HTERT RPE-1 (cell line): ENCODE results near the gene NXN.

Experiments used
- in situ Hi-C: fragments of 300-500 bp; cut with MboI; formaldehyde crosslinking; loops from 4 replicates; pipeline ENCODE4 v1.14.3; 2020; ENCODE audit warnings: low sequenced_read_pairs

The NXN gene

DNA sequence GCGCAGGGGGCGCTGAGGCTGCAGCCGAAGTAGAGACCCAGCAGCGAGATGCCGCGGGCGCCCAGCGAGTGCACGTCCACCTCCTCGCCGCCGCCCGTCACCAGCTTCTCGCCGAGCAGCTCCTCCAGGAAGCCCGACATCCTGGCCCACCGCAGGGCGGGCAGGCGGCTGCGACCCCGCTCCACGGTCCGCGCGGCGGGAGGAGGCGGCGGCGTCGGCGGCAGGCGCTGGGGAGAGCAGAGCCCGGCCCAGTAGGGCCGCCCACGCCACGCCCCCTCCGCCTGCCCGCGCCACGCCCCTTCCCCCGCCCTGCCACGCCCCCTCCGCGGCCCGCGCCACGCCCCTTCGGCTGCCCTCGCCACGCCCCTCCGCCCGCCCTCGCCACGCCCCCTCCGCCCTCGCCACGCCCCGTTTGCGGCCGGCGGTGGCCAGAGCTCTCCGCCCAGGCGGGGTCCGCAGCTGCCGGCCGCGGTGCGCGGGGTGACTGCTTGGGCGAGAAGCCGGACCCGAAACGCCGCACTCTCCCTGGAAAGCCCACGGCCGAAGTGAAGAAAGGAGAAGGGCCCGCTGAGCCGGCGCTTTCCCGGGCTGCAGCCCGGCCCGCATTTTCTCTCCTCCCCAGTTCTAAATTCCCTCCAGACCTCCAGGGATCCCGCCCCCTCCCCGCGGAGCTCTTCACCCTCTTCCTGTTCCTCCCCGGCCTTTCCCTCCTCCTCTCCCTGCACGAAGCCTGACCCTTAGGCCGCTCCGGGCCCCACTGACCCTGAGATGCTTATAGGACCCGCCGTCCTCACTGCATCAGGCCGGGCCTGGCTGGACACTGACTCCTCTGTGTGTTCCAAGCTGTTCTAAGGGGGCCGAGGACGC, at the start of gene NXN:
Gene NXN, minus strand, starts transcription at position 238 of the 867 bp plus-strand sequence.
- in situ Hi-C loops: loop anchor here (25.0 kb wide), 1 partner anchor 192 kb away; the partner anchor contains the start of genes GLOD4 and MRM3

DNA sequence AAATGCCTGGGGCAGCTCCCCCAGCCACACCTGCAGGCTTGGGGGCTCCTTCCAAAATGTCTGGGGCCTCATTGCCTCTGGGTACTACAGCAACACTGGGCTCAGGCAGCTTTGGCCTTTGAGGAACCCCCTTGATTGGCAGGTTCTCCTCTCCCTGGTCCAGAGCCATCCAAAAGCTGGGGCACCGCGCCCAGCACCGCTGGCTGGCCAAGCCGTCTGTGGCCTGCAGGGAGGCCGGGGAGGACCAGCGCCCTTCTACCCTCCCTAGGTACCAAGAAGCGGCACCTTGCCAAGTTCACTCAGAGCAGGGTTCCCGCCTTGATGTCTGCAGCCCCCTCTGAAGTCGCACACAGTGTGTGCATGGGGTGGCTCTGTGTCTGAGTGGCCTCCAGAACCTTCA, 47.5 kb upstream of the NXN start:
- in situ Hi-C loops: no loop called here

DNA sequence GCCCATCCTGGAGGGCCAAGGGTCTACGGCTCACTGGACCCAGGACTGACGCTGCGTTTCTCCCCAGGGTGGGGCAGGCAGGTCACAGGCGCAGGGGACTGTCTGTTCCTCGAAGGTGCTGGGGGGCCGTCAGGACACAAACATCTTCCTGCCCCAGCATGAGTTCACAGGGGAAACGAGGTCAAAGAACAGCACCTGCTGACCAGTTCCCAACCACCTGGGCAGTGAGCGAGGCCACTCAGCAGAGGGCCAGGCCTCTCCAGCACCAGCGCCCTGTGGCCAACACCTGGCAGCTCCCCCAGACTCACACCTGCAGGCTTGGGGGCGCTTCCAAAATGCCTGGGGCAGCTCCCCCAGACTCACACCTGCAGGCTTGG, 47.0 kb upstream of the NXN start:
- in situ Hi-C loops: no loop called here

DNA sequence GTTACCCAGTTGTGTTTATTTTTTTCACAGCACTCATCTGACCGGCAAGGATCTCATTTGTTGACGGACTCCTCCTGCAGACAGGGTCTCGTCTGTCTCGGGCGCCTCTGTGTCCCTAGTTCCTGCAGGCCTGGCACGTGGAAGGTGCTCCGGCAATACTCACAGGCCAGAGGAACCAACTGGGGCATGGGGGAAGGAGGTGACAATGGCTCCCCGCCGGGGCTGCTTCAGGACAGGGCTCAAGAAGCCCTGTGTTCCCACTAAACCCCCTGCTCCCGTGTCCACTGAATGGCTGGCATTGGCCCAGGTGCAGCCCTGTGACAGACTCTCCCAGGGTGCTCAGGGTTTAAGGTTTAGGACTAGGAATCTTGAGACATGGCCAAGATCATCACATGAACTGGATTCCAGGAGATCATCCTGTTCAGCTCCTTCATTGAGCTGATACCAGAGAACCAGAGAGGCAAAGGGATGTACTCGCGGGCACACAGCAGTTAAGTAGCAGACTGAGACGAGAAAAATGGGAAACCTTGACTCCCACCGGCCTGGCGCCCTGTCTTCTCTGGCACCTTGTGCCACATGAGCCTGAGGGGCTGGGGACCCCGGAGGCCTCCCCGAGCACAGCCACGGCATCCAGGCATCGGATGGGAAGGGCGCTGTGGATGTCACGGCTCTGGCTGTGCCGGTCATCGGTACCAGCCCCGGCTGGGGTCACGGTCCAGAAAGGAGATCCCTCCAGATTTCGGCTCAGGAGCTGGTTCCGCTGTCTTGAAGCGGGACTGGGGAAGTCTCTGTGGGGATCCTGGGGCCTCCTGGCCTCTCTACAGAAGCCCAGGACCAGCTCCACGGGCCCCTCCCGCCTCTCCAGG, 46.4 kb upstream of the NXN start:
- in situ Hi-C loops: no loop called here

DNA sequence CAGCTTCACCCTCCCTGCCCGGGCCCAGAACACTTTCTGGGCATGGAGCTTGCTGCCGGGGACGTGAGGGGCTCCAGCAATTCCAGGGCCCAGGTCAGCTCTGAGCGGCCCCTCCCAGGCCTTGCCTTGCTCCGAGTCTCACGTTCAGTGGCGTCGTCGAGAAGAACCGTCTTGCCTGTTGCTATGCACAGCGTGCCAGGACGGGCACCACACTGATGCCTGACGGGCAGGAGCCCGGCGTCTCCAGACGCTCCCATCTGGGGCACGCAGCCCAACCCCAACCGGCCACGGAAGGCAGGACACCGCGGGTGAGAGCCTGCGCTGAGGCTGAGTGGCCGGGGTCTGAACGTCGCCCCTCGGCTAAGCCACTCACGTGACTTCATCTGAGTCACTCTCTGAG, 44.5 kb upstream of the NXN start:
- in situ Hi-C loops: no loop called here

DNA sequence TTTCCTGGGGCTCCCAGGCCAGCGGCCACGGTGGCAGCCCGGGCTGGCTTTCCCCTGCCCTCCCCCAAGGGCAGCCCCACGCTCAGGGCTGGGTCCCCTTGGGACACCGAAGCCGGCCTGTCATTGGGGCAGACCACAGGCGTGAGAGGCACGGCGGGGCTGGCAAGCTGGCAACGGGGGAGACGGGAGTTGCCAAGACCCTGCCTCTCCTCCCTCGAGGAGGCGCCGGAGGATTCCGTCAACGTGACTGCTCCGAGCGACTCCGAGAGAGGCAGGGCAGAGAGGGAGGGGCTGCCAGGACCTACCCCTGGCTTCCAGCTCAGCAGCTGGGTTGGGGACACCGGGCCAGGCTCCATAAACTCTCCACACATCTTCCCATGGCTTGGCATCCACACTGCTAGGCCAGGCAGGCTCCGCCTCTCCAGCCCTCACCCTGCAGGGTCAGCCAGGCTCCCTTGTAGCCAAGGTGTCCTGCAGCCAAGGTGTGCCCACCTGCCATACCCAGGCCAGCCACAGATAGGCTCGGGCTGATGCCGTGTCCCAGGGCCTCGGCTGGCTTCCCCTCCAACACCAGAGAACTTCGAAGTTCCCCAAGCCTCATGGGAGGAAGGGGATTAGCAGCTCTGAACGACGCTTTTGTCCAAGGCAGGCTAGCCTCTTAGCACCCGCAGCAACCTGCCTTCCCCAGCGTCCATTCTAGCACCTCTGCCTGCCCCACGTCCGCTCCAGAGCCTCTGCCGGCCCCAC, 42.9 kb upstream of the NXN start:
- in situ Hi-C loops: no loop called here

DNA sequence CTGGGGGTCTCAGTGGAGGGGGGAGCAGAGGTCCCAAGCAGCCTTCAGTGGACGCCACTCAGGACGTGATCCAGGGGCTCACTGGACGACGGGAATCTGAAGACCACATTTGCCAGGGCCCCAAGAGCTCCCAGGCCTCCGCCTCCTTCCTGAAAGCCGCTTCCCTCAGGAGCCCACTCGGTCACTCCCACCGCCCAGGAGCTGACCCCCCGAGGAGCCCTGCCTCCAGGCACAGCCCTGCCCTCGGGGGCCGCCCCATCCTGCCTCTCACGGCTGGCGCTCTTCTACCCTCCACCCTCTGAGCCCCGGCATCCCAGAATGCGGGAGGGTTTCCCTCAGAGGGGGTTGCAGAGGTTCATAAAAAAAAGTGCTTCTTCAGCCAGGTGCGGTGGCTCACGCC, 41.6 kb upstream of the NXN start:
- in situ Hi-C loops: no loop called here

DNA sequence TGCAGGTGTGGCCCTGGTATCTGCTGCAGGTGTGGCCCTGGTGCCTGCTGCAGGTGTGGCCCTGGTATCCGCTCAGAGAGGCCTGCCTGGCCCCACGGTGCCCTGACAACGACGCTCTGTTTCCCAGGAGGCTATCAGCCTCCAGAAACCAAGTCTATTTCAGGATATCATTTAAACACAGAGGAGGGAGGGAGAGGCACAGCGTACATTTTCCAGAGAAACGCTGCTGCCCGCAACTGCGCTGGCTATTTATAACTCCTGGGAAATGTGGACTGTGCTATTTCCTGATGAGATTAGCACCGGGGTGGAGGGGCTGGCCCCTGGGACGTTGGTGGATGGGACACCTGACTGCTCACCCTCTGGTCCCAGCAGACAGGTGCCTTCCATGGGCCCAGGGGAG, 39.9 kb upstream of the NXN start:
- in situ Hi-C loops: no loop called here

DNA sequence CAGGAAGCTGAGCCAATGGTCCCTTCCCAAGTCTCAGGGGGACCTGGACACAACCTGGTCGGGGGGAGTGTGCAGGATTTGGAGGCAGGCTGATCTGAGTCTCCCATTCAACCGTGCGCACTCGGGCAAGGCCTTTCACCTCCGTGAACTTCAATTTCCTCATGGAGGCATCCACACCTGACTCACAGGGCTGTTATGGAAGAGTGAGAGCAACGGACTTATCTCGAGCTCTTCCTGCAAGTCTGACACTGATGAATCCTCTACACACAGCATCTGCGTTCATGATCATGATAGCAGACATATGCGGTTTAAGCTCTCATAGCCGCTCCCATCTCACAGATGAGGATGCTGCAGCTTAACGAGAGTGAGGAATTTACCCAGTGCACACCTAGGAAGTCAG, 39.0 kb upstream of the NXN start:
- in situ Hi-C loops: no loop called here

DNA sequence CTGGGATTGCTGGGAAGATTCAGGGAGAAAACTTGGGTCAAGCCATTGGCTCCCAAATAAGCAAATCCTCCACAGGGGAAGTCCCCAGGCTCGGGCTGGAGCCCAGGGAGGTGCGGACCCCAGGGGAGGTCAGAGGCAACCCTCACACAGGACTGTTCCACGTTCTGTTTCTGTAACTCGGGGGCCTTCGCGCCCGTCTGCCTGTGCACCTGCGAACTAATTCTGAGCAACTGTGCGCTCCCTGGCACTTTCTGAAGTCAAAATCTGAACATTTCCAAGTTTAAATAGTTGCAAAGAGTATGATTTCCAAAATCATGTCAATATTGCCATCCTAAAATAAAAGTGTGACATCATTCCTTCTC, 34.1 kb upstream of the NXN start:
- in situ Hi-C loops: no loop called here

DNA sequence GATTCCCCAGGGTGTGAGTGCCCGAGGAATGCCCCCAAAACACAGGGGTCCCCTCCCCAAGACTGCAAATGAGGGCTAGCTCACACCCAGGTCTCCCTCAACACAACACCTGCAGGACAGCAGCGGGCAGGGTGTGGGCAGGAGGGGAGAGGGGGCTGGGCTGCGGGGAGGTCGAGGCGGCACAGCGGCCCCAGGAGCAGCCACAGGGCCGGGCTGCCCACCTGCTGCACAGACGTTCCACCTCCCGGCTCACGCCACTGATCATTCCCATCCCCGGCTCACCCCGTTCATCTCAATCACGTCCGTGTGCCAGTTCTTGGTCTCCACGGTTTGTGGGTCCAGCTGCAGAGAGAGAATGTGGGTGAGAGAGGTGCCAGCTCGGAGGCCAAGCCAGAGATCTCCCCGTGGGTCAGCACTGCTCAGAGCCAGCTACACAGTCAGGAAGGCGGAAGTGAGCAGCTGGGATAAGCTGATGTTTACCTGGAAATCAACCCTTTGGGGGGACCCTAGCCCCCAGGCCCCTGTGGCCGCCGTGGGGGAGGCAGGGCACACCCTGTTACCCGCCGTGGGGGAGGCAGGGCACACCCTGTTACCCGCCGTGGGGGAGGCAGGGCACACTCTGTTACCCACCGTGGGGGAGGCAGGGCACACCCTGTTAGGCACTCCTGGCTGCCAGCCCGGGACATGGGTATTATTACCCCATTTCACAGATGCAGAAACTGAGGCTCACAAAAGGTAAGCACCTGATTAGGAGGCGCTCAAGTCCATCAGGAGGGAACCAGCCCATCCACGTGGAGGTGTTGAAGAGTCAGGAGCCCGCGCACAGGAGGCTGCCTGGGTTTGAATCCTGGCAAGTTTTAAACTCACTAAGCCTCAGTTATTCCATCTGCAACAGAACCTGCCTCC, 33.5 kb upstream of the NXN start:
- in situ Hi-C loops: no loop called here

DNA sequence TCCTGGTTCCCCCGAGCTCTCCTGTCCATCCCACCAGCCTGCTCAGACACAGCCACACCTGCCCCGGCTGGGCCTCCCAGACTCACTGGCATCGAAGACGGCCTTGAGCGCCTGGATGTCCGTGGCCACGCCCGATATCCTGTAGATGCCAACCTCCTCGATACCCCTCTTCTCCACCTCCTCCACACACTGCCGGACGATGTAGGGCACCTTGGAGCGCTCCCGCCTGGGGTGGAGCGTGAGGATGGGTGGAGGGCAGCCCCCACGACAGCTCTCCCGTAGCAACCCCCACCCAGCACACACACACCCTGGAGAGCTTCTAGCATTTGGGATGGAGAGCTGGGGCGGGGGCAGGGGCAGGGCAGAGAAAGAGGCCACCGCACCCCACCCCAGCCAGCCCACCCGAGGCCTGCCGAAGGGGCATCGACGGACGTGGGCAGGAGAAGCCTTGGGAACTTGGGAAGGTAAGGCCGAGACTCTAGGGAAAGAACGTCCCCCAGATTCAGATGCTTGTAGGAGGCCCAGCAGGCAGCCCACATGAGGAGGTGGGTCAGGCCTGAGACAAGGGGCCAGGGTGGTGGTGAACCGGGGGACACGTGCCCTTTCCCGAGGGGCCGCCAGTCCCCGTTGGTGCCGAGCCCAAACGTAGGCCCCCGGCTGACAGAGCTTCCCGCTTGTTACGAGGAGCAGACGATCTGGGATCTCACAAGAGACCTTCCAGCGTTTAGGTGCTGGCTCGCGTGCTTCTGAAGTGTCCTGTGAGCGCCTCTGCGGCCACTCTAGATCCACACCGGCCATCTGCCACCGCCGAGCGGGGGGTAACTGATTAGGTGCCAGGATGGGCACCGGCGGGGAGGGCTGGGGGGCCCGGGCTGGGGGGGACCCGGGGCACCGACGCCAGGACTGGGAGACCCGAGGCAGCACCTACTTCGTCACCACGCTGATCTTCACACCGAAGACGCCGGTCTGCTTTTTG, 32.5 kb upstream of the NXN start:
- in situ Hi-C loops: no loop called here

DNA sequence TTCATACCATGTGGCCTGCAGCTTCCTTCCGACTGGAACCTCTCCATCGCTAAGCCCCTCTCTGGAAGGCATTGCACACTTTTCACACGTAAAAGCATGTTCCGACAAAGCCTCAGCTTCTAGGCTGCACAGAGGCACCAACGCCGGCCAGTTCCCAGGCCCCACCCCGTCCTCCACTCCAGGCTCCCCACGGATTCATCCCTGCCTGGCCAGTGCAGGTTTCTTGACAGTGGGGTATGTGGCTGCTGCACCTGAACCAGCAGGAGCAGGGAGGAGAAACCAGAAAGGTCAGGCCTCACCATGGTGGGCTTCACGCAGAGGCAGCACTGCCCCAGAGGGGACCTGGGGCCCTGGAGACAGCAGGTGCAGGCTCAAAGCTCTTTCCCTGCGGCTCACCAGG, 31.6 kb upstream of the NXN start:
- in situ Hi-C loops: no loop called here

DNA sequence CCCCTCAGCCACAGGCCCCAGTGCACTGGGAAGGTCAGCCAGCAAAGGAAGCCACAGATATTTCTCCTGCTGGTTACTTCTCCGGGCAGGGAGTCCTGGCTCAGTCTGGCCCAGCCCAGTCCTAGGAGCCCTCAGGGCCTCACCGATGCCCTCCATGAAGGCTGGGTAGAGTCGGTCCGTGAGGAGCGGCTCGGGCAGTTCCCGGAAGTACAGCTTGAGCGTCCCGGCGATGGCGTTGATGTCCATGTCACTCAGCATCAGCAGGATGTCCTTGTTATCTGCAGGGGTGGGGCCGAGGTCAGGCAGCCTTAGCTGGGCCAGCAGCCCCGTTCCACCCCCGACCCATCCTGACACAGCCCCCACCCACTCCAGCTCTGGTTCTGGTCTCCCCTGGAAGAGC, 31.0 kb upstream of the NXN start:
- in situ Hi-C loops: no loop called here

DNA sequence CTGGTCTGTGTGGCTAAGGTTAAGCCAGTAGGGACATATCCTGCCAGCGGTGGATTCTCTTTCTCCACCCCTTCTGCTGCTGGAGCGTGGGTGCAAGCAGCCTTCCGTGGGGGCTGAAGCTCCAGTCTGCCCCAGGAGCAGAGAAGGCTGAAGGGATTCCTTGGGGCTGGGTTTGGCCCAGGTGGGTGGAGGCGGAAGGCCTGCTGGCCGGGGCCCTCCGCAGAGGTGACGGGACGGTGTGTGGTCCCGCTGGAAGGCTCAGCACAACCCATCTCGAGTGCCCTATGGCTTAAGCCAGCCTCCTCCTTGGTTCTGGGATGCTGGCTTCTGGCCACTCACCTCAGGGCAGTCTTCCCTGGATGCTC, 30.5 kb upstream of the NXN start:
- in situ Hi-C loops: no loop called here

DNA sequence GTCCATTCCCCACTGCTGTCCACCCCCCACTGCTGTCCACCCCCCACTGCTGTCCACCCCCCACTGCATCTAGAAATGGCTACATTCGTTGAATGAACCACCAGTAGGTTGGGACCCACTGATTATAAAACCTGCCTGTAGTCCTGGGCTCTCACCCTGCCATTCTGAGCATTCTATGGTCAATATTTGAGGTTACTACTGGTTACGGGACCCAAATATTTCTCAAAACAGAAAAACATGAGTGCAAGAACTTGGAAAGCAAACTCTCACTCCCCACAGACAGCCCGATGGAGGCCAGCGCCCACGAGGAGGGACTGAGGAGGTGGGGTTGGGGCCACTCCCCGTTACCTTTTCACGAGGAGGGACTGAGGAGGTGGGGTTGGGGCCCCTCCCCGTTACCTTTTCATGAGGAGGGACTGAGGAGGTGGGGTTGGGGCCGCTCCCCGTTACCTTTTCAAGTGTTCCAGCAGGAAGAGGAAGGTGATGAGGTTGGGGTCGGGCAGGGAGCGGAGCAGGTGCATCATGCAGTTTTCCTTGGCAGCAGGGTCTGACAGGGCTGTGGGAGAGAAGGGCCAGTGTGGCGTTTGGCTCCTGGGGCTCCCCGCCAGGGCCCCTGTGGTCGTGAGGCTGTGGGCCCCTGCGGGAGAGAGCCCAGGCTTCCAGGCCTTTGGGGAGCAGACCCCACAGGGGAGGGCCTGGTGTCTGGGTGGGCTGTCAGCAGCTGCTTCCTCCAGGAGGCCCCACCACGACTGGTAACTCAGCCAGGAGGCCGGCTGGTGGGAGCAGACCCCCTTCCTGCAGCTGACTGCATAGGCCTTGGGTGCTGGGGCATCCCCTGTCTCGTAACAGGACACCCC, 29.9 kb upstream of the NXN start:
- in situ Hi-C loops: no loop called here

DNA sequence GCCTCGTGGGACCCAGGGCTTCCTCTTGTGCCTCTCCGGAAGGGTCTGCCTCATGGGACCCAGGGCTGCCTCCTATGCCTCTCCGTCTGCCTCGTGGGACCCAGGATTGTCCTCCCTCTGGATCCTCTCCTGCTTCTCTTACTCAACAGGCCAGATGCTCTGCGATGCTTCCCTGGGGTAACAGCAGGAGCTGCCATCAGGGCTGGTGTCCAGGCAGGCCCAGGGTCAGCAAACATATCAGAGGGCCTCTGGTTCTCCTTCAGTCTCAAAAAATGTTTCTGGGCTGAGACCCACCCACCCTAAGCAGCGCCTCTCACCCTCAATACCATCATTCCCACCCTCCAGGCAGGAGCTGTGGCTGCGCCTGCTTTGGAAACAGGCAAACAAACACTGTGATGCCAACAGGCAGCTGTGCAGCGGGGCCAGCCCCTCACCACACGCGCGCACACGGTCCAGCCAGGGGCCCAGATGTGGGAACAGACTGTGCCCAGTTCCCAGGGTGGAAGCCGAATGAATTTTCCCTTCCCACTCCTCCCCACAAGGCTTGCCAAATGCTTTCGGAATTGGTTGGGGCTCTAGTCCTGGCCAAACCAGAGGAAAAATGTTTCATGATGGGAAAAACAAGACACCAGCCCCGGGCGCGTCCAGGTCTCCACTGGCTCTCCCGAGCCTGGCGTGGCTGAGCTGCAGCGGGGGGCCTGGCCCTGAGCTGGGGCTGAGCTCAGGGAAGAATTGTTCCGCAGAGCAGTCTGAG, 28.6 kb upstream of the NXN start:
- in situ Hi-C loops: no loop called here
